ENCODE results near the gene ERAP2.
"Not testable (repeated sequence)": the region's sequence is repeated elsewhere in the genome, so short reads cannot be mapped to it uniquely, and the experiment has no call there.

The ERAP2 gene

GRCh38 chr5:96876292-96876850 is at the start of gene ERAP2:
ERAP2 (plus strand) TSS chr5:96876500; CDS start chr5:96879686, 3,186 bp downstream.
- peak; percentile 80 for DNase-seq (ENCODE audit: low spot score)

DNA sequence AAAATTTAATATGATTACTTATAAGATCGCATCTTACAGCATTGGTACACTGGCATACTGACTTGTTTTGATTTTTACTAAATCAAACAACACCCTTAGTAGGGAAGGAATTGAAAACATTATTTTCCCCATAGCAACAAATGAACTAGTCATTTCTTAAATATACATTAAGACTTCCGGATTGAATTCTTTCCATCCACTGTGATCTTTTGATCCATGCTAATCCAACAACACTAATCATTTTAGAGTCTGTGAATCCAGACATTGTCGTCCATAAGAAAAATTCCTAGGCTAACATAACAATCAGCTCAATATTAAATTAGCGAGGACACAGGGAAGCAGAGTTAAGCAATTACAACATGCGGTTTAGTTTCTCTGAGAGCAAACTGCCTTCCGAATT is 47.0 kb upstream of the ERAP2 start:
- no peak for DNase-seq (ENCODE audit: low spot score)

- no peak for DNase-seq (ENCODE audit: low spot score)
These were observed 42.3 kb upstream of the ERAP2 start for GRCh38 chr5:96834016-96834415.

DNA sequence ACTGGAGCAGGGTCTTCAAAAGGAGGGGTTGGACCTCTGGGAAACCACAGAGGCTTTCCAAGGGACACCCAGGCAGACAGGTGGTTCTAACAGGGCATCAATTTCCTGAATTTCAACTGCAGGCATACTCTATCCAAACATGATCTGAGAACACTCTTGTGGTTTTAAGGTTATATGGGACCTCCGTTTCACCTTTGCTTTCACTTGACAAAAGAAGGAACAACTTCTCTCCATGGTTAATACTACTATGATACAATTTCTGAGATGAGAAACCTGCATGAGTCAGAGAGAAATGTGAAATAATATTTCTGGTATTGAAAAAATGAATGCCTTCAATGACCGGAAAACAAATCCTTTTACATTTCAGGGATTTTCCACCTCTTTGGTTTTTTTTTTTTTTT is 40.5 kb upstream of the ERAP2 start:
- no peak for DNase-seq (ENCODE audit: low spot score)

GRCh38 chr5:96836817-96837216 is 39.5 kb upstream of the ERAP2 start:
- no peak for DNase-seq (ENCODE audit: low spot score)

- no peak for DNase-seq (ENCODE audit: low spot score)
These were observed 39.0 kb upstream of the ERAP2 start for GRCh38 chr5:96837303-96837702.

DNA sequence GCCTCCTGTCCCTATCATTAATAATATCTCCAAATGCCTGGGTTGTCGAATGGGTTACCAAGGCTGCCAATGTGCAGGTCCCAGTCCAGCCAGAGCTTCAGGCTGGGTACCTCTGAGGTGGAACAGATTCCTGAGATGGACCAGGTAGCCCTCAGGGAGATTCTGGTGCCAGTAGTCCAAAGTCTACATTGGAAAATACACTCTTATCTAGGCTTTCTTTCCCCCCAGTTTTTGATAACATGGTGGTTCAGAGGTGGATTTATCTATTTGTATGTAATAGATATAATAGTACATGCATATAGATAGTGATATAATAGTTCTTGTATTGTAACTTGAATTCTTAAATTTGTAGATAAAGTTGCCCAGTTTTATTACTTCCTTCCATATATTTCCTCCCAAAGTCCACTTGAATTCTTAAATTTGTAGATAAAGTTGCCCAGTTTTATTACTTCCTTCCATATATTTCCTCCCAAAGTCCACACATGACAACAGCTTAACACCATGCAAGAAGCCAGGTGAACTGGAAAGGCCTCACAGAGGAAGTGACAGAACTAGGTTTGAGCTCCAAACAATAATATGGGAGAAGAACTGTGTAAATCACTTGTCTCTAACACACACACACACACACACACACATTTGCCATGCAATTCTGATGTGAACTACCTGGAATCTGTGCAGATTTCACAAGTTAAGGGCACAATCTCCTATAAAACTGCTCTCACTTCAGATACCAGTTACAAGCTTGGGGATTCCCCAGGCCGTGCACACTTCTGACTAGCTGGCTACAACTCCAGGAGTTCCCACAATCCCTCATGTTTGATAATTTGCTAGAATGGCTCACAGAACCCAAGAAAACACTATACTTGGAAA is 37.9 kb upstream of the ERAP2 start:
- DNase-seq (ENCODE audit: low spot score), result no peak

DNA sequence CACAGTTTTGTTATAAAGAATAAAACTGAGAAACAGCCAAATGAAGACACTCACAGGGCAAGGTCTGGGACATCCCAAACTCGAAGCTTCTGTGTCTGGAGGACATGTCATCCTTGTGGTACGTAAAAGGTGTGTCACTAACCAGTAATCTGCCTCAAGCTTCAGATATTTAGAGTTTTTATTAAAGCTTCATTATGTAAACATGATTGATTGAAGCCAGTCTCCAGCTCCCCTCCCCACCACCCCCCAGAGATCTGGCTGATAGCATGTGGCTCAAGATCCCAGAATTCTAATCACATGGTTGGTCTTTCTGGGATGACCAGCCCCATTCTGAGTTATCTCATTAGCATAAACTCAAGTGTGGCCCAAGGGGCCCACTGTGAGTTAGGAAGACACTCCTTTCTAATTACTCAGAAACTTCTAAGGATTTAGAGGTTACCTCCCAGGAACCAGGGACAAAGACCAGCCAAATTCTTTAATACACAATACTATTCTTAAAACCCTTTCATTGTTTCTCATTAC is 37.2 kb upstream of the ERAP2 start:
- no peak for DNase-seq (ENCODE audit: low spot score)

GRCh38 chr5:96841931-96842330 is 34.4 kb upstream of the ERAP2 start:
- DNase-seq (ENCODE audit: low spot score), result not testable (repeated sequence)

DNA sequence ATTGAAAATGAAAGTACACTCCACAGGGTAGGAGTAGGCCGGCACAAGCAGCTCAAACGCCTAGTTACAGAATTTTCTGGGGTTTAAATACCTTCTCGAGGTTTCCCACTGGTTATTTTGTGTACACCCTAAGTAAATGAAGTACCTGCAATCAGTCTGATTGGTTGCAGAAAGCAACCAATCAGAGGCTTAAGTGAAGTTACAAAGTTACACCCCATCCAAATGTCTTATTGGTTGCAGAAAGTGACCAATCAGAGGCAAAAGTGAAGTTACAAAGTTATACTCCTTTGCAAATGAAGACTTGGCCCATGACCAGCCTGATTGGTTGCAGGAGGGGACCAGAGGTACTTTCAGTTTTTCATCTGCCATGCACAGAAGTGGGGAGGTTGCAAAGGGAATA is 33.2 kb upstream of the ERAP2 start:
- peak; percentile 8 for DNase-seq (ENCODE audit: low spot score)

DNA sequence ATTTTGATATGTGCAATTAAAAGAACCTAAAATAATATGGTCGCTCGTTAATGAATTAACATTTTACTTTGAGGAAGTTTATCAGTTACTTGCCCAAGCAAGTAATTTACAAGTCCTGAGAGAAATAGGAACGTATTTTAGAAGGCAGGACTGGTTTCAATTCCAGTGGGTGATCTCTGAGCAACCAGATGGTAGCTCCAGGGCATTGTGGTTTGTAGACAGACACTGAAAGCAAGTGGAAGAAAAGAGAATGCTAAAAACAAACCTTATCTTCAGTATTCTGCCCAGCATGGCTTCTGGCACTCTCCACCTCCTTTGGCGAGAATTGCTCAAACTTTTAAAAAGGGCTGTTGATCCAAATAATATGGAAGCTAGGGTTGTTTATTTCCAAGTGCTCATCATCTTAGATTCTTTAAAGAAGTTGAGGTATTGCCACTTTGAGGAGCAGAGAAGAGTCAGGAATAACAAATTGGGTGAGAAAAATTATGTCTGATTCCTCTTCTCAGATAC is 31.8 kb upstream of the ERAP2 start:
- no peak for DNase-seq (ENCODE audit: low spot score)

- DNase-seq (ENCODE audit: low spot score), result no peak
These were observed 24.8 kb upstream of the ERAP2 start for GRCh38 chr5:96851312-96852062.

DNA sequence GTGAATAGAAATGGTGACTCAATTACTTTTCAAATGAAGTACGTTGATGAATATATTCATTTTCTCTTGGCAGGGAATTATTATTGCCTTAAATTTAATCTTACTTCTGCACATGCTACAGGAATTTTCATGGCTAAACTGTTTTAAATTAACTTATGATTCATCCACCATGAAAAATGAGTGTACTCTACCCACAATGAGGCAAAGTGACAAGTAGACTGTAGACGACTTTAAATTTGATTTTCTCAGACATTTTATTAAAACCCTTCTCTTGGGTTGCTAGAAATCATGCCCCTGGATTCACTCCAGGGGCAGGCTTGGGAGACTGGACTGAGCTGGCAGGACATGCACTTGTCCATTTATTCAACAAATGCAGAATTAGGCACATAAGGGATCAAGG is 23.5 kb upstream of the ERAP2 start:
- no peak for DNase-seq (ENCODE audit: low spot score)

- DNase-seq (ENCODE audit: low spot score), result no peak
These were observed 22.2 kb upstream of the ERAP2 start for GRCh38 chr5:96854067-96854466.

- DNase-seq (ENCODE audit: low spot score), result no peak
These were observed 21.0 kb upstream of the ERAP2 start for GRCh38 chr5:96855031-96855872.

DNA sequence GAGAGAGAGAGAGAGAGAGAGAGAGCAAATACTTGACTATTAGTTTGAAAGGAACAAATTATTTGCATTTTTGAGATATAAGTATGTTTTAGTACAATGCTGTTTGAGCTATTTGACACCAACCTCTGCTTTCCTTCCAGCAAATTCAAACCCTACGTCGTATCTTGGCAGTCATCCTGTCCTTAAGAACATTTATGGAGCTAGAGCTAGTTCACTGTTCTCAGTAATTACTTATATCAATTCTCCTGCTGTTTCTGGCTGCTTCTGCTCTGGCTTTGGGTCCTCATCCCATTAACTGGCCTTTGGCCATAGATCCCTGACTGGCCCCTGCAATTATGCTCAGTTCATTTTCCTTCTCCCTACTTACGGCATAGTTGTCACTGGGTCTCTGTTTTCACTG is 19.9 kb upstream of the ERAP2 start:
- DNase-seq (ENCODE audit: low spot score), result no peak

- DNase-seq (ENCODE audit: low spot score), result no peak
These were observed 18.8 kb upstream of the ERAP2 start for GRCh38 chr5:96857454-96857853.

DNA sequence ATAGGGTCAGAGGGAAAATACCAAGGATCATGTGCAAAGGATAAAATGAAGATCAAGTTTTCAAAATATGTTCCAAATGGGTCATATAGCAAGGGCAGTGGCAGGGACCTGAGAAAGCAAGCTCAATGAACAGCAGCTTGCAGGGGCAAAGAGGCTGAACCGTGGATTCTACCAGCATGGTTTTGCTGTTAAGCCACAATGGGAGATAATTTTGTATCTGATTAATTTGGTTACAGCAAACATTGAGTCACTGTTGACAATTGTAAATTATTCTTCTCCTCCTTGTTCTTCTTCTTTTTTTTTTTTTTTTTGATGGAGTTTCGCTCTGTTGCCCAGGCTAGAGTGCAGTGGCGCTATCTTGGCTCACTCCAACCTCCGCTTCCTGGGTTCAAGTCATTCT is 18.4 kb upstream of the ERAP2 start:
- no peak for DNase-seq (ENCODE audit: low spot score)

DNA sequence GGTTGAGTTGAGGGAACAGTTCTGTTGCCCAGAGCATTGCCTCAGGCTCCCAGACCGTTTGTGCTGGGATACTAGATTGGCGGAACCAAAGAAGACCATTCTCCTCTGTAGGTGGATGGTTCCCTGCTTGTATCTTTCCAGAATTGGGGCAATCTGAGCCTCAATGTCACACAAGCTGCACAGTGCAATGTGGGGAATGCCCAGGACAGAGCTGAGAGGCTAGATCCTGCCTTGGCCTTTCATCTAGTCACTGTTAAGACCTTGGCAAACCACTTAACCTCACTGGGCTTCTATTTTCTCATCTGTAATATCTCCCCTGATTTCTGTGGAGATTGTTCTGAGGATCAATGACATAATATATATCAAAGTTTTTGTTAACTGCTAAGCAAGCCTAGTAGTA is 16.9 kb upstream of the ERAP2 start:
- DNase-seq (ENCODE audit: low spot score), result no peak

GRCh38 chr5:96861076-96861475 is 15.2 kb upstream of the ERAP2 start:
- DNase-seq (ENCODE audit: low spot score), result peak; percentile 33

- no peak for DNase-seq (ENCODE audit: low spot score)
These were observed 13.2 kb upstream of the ERAP2 start for GRCh38 chr5:96863114-96863513.
